ENCODE results near the gene ST6GAL1. TPM values are rescaled to one million over a fixed set of nuclear protein-coding genes. Genes with fewer than 3 reads are reported as not detected.
A peak's percentile ranks its signal among the peaks of the same experiment; 100 is the strongest.

The ST6GAL1 gene
- total and polyA plus RNA-seq, 10 of the 15 experiments (the other 5 are each of a cell fraction or from before 2014, with no cell fraction given): 74.2 to 248 (median 149) TPM

DNA sequence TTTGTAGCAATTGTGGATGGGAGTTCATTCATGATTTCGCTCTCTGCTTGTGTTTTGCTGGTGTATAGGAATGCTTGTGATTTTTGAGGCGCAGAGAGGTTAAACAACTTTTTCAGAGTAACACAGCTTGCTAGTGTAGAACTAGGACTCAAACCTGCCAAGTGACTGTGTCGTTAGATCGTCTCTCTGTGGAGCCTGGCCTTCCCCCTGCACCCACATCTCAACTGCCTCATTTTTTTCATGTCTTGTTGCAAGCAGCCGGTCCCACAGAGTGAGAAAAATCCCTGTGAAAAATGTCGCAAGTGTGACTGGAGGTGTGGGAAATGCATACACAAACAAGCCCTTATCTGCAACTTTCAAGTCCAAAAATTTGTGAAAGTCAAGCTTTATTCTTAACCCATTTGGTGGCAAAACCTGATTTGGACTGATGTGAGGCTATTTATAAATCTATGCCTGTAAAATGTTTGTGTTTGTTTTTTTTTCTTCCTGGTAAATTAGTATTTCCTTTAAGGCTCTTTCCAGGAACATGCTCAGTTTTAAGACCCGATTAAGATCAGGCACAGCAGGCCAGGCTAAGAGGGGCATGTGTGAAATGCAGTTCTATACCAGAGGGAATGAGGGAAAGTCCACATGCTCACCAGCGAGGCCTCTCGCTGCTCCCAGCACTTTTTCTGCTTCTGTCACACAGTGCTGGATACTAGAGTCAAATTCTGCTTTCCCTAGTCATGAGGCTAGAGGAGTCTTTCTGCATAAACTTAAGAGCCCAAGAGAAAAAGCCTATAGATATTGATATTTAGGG, 25.8 kb downstream of the ST6GAL1 start:
- H2AFZ ChIP-seq (ENCODE audit: control insufficient read depth, low read depth, low read length): no peak overlapping the region
- 75% methylated on average over 9 of the region's 9 CpGs for WGBS (ENCODE audit: insufficient coverage, insufficient replicate concordance, low lambda C conversion rate, missing lambda C conversion rate)
- H3K27ac ChIP-seq (ENCODE audit: control insufficient read depth, insufficient read depth): no peak overlapping the region
- H3K27me3 ChIP-seq (replicated peaks in 1 of 2; ENCODE audit: control insufficient read depth in 2 of 2, insufficient read depth in 2 of 2, low read length in 1 of 2): no peaks in the 10 kb centered on the region
- FAIRE-seq (no peak), DNase-seq (ENCODE audit: low read depth, low spot score) (no peak), ATAC-seq (no peak)
- H4K20me1 ChIP-seq (ENCODE audit: control insufficient read depth, insufficient read depth): no peaks in the 10 kb centered on the region
- in situ Hi-C loops (cut with MboI) (no loop called here), intact Hi-C loops (cut with micrococcal nuclease; ENCODE audit: unreplicated experiment) (no loop called here)
- no TSS peak for BruUV-seq (replicated peaks)
- H3K9ac ChIP-seq (ENCODE audit: control insufficient read depth, insufficient read depth, low read length): no peak overlapping the region
- peak overlapping the region; percentile 19; the same call in 1 of the 2 replicates for H3K4me2 ChIP-seq (ENCODE audit: control insufficient read depth, insufficient read depth)
- ChIA-PET CTCF (no interaction called here), RAD21 (ENCODE audit: unreplicated experiment) (no interaction called here), SMC1A (ENCODE audit: uncharacterized antibody, unreplicated experiment) (interaction anchor here (0.6 to 0.8 kb wide), 2 partner anchors 24 to 33 kb away, joined by 3 read pairs; no protein-coding TSS in a partner anchor), POLR2A (no interaction called here)
- peaks cover 28% of the 10 kb centered on the region for H3K4me1 ChIP-seq (ENCODE audit: control insufficient read depth, insufficient read depth, low read length)
- peaks cover 38% of the 10 kb centered on the region for H3K79me2 ChIP-seq (ENCODE audit: control insufficient read depth, insufficient read depth, low read length)
- TF ChIP-seq RUNX3 (IDR thresholded peaks at IDR 0.05; ENCODE audit: low read length) (peak; percentile 2; the same call in 1 of the 2 replicates), NFIC (IDR thresholded peaks at IDR 0.05; ENCODE audit: low read depth, low read length) (peak; percentile 18; the same call in 1 of the 2 replicates), ZNF384 (IDR thresholded peaks at IDR 0.05; ENCODE audit: borderline replicate concordance, low read depth, low read length) (no peak)
- no peaks in the 10 kb centered on the region for H3K36me3 ChIP-seq (ENCODE audit: control insufficient read depth in 2 of 2, insufficient read depth in 2 of 2, low read length in 1 of 2)
- no peak overlapping the region for H3K4me3 ChIP-seq
- H3K9me3 ChIP-seq (replicated peaks; ENCODE audit: control insufficient read depth, insufficient read depth, low read length): peaks cover 8% of the 10 kb centered on the region; the same call in 2 of the 3 replicates

- Histone ChIP-seq H3K79me2 (ENCODE audit: control insufficient read depth, insufficient read depth, low read length) (peaks cover 28% of the 10 kb centered on the region), H3K4me1 (ENCODE audit: control insufficient read depth, insufficient read depth, low read length) (peaks cover 18% of the 10 kb centered on the region), H3K9me3 (replicated peaks; ENCODE audit: control insufficient read depth, insufficient read depth, low read length) (no peaks in the 10 kb centered on the region), H3K36me3 (ENCODE audit: control insufficient read depth in 2 of 2, insufficient read depth in 2 of 2, low read length in 1 of 2) (peaks cover under 1 to 6% of the 10 kb centered on the region in 2 experiments; a peak in 3 of 4 replicates), H3K27me3 (replicated peaks in 1 of 2; ENCODE audit: control insufficient read depth in 2 of 2, insufficient read depth in 2 of 2, low read length in 1 of 2) (no peaks in the 10 kb centered on the region), H2AFZ (ENCODE audit: control insufficient read depth, low read depth, low read length) (no peak overlapping the region), H3K27ac (ENCODE audit: control insufficient read depth, insufficient read depth) (no peak overlapping the region), H3K4me2 (ENCODE audit: control insufficient read depth, insufficient read depth) (no peak overlapping the region), H3K4me3 (no peak overlapping the region), H3K9ac (ENCODE audit: control insufficient read depth, insufficient read depth, low read length) (no peak overlapping the region), H4K20me1 (ENCODE audit: control insufficient read depth, insufficient read depth) (no peaks in the 10 kb centered on the region)
- ChIA-PET SMC1A (ENCODE audit: uncharacterized antibody, unreplicated experiment) (interaction anchor here (0.6 to 1.9 kb wide), 13 partner anchors 13 to 284 kb away, joined by 3 to 9 read pairs (median 4); no protein-coding TSS in a partner anchor), RAD21 (ENCODE audit: unreplicated experiment) (interaction anchor here (1.0 to 2.9 kb wide), 4 partner anchors 27 to 110 kb away, joined by 3 to 13 read pairs (median 6); no protein-coding TSS in a partner anchor), POLR2A (interaction anchor here (0.6 to 1.5 kb wide), 6 partner anchors 15 to 133 kb away, joined by 3 to 7 read pairs (median 4); no protein-coding TSS in a partner anchor), CTCF (interaction anchor here (0.6 to 2.0 kb wide), 8 partner anchors 11 to 203 kb away, joined by 3 to 7 read pairs (median 4); no protein-coding TSS in a partner anchor)
- no TSS peak for BruUV-seq (replicated peaks)
- FAIRE-seq: no peak
- no peak for DNase-seq (ENCODE audit: low read depth, low spot score)
- intact Hi-C loops (cut with micrococcal nuclease; ENCODE audit: unreplicated experiment): no loop called here
- peak; percentile 69 for ATAC-seq
- TF ChIP-seq RAD21 (IDR thresholded peaks at IDR 0.05; ENCODE audit: insufficient read depth, low read depth, low read length): peak; percentile 27
- TF ChIP-seq POLR2AphosphoS5 (IDR thresholded peaks at IDR 0.05; ENCODE audit: low read length): no peak
- in situ Hi-C loops (cut with MboI): no loop called here
- 46% methylated on average over 3 of the region's 3 CpGs for WGBS (ENCODE audit: insufficient coverage, insufficient replicate concordance, low lambda C conversion rate, missing lambda C conversion rate)
Measured at GRCh38 chr3:186959029-186959624, 28.8 kb downstream of the ST6GAL1 start.

Data from GM12878 (cell line).